NT2/D1 (cell line): Measurements from ENCODE around the gene SNED1.

Experiments
- DNase-seq: peaks from one replicate; pipeline ENCODE4 v3.0.0-alpha.2; 2011; ENCODE audit warnings: low read depth, low spot score
- H3K27me3 ChIP-seq: 2 replicates; pipeline ENCODE4 v1.6.0; 2011; ENCODE audit warnings: mild to moderate bottlenecking; ENCODE audit not compliant: insufficient read length, insufficient read depth
- H3K36me3 ChIP-seq: 2 replicates; pipeline ENCODE4 v1.6.1; 2011; ENCODE audit warnings: mild to moderate bottlenecking, low read length, mixed read lengths; ENCODE audit not compliant: insufficient read depth, insufficient read length
- H3K4me1 ChIP-seq: 2 replicates; pipeline ENCODE4 v1.5.1; 2011; ENCODE audit not compliant: insufficient read depth, insufficient read length
- H3K4me3 ChIP-seq: 2 replicates; pipeline ENCODE4 v1.5.1; 2011; ENCODE audit warnings: low read depth; ENCODE audit not compliant: insufficient read length
- H3K9ac ChIP-seq: 2 replicates; pipeline ENCODE4 v1.6.0; 2011; ENCODE audit warnings: low read depth; ENCODE audit not compliant: insufficient read length
- H3K9me3 ChIP-seq: 2 replicates; pipeline ENCODE4 v1.5.1; 2011; ENCODE audit warnings: mild to moderate bottlenecking, low read length; ENCODE audit not compliant: insufficient read depth
- SUZ12 ChIP-seq: IDR thresholded peaks from 2 replicates; pipeline ENCODE4 v1.6.1; 2011; ENCODE audit not compliant: insufficient read length, insufficient read depth; ENCODE audit errors: extremely low read depth
- YY1 ChIP-seq: IDR thresholded peaks from 2 replicates; pipeline ENCODE4 v1.6.1; 2011; ENCODE audit not compliant: insufficient read length, insufficient read depth
- ZNF274 ChIP-seq: IDR thresholded peaks from 2 replicates; pipeline ENCODE4 v1.6.1; 2011; ENCODE audit warnings: mild to moderate bottlenecking, low read depth, low read length

Gene SNED1

GRCh38 chr2:241036397-241036963 is 38.1 kb downstream of the SNED1 start:
- H3K9ac ChIP-seq: no peak overlapping the region
- no peaks in the 10 kb centered on the region for H3K36me3 ChIP-seq
- peaks cover 11% of the 10 kb centered on the region for H3K4me1 ChIP-seq
- DNase-seq: no peak
- no peaks in the 10 kb centered on the region for H3K9me3 ChIP-seq
- no peak overlapping the region for H3K4me3 ChIP-seq
- TF ChIP-seq YY1 (no peak), SUZ12 (no peak), ZNF274 (no peak)
- H3K27me3 ChIP-seq: peaks cover 5% of the 10 kb centered on the region

GRCh38 chr2:241036964-241037421 is 38.6 kb downstream of the SNED1 start:
- Histone ChIP-seq H3K36me3 (no peaks in the 10 kb centered on the region), H3K4me1 (peaks cover 13% of the 10 kb centered on the region), H3K9me3 (no peaks in the 10 kb centered on the region), H3K9ac (peak overlapping the region; percentile 32), H3K4me3 (no peak overlapping the region), H3K27me3 (peaks cover 5% of the 10 kb centered on the region)
- DNase-seq: no peak
- TF ChIP-seq ZNF274 (no peak), YY1 (no peak), SUZ12 (no peak)

GRCh38 chr2:241037498-241037897 is 39.1 kb downstream of the SNED1 start:
- peaks cover 5% of the 10 kb centered on the region for H3K27me3 ChIP-seq
- peaks cover 14% of the 10 kb centered on the region for H3K4me1 ChIP-seq
- H3K9me3 ChIP-seq: no peaks in the 10 kb centered on the region
- H3K4me3 ChIP-seq: no peak overlapping the region
- H3K36me3 ChIP-seq: no peaks in the 10 kb centered on the region
- no peak for TF ChIP-seq SUZ12
- TF ChIP-seq YY1: no peak
- TF ChIP-seq ZNF274: no peak
- H3K9ac ChIP-seq: peak overlapping the region; percentile 32
- DNase-seq: no peak

- no peak overlapping the region for H3K9ac ChIP-seq
- H3K4me1 ChIP-seq: peaks cover 14% of the 10 kb centered on the region
- no peaks in the 10 kb centered on the region for H3K9me3 ChIP-seq
- TF ChIP-seq ZNF274 (no peak), YY1 (no peak), SUZ12 (no peak)
- H3K36me3 ChIP-seq: no peaks in the 10 kb centered on the region
- H3K27me3 ChIP-seq: peaks cover 5% of the 10 kb centered on the region
- H3K4me3 ChIP-seq: no peak overlapping the region
- DNase-seq: no peak
Observed at GRCh38 chr2:241038374-241039180, 40.2 kb downstream of the SNED1 start.

GRCh38 chr2:241039416-241039815 is 41.0 kb downstream of the SNED1 start:
- no peak overlapping the region for H3K9ac ChIP-seq
- DNase-seq: no peak

DNA sequence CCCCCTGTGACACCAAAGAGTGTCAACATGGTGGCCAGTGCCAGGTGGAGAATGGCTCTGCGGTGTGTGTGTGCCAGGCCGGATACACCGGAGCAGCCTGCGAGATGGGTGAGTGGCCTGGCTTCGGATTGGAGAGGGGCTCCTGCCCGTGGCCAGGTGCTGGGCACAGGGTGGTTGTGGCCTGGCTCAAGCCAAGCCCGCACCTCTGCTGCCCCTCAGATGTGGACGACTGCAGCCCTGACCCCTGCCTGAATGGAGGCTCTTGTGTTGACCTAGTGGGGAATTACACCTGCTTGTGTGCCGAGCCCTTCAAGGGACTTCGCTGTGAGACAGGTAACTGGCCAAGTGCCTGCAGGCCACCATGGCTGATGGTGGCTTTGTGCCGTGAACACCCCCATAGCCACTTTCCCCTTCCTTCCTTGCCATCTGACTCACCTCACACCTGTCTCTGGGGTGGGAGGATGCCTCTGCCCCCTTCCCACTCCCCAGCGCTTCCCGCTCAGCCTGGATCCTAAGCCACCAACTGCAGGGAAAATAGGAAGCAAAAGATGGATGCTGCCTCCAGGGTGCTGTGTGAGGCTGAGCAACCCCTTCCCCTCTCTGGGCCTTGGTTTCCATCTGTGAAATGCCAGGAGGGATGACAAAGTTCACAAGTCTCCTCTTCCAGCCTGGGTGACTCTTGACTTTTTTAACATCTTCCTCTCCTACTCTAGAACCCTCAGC is 41.8 kb downstream of the SNED1 start:
- Histone ChIP-seq H3K36me3 (no peaks in the 10 kb centered on the region), H3K4me1 (peaks cover 14% of the 10 kb centered on the region), H3K4me3 (no peak overlapping the region), H3K9ac (no peak overlapping the region), H3K9me3 (peaks cover 7% of the 10 kb centered on the region), H3K27me3 (peaks cover 5% of the 10 kb centered on the region)
- no peak for DNase-seq
- TF ChIP-seq SUZ12 (no peak), YY1 (no peak), ZNF274 (no peak)

More at GRCh38 chr2:241039416-241039815, 41.0 kb downstream of the SNED1 start:
- Histone ChIP-seq H3K36me3 (no peaks in the 10 kb centered on the region), H3K27me3 (peaks cover 5% of the 10 kb centered on the region), H3K4me1 (peaks cover 14% of the 10 kb centered on the region), H3K9me3 (no peaks in the 10 kb centered on the region), H3K4me3 (no peak overlapping the region)
- TF ChIP-seq YY1: no peak
- no peak for TF ChIP-seq ZNF274
- no peak for TF ChIP-seq SUZ12
